Central memory CD4-positive, alpha-beta T cell (primary cell): ENCODE data around the gene CD300LF.

Source experiments
- DNase-seq: peaks from one replicate; pipeline ENCODE4 v3.0.0; 2022

Gene CD300LF

DNA sequence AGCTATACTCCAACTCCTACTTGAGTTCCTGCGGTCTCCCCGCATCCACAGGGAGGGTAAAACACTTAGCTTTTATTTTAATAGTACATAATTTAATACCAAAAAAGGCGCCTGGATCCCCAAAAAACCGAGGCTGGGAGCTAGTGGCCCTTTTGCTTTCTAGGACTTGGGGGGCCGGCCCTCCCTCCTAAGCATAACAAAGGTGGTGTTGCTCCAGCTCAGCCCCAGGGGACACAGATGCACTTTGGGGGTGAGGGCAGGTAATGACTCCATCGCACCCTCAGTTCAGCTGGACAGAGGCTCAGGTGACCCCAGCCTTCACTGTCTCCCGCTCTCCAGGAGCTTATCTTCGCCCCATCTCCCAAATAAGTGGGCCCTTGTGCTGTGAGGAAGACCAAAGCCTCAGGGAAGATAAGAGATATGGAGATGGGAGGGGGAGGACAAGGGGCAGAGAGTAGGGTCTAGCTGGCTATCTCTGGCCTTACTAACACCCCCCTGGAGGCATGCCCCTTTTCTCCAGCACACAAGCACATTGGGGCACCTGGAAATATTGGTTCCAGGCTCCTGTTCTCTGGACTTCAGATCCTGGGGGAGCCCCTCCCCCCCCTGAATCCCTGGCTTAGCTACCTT, 32.9 kb upstream of the CD300LF start:
- no peak for DNase-seq

DNA sequence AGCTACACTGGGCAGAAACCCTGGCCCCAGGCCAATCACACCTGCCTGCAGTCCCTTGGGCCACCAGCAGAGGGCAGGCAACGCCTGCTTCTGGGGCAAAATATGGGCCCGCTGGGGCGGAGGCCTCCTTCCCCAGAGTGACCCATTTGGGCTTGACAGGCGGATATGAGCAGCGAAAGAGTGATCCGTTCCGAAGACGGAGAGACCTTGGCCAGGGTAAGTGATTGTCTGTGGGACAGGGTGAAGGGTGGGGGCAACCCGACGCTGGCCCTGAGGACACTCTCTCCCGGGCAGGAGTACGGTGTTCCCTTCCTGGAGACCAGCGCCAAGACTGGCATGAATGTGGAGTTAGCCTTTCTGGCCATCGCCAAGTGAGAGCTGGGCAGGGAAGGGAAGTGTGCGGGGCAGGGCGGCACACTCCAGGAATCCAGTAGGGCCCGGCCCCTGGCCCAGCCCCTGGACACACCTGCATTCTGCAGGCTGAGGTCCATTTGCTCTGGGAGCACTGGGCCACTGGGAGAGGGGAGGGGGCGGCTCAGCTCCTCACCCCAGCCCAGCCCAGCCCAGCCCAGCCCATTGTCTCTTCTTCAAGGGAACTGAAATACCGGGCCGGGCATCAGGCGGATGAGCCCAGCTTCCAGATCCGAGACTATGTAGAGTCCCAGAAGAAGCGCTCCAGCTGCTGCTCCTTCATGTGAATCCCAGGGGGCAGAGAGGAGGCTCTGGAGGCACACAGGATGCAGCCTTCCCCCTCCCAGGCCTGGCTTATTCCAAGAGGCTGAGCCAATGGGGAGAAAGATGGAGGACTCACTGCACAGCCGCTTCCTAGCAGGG, 32.2 kb upstream of the CD300LF start:
- peak; percentile 78 for DNase-seq

DNA sequence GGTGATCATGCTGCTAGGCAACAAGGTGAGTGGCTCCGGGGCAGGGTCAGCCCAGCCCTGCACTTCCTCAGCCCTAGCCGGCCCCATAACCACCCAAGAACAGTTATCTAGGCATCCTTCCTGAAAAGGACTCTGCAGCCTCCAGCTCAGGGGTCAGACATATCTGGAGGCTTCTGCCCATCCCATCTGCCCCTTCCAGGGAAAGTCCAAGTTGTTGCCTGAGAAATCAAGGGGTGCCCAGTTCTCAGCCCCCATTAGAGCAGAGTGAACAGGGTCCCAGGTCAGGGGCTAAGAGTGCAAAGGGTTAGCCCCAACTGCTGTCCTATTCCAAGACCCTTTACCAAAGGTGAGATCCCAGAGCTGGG, 31.6 kb upstream of the CD300LF start:
- DNase-seq, result no peak

DNA sequence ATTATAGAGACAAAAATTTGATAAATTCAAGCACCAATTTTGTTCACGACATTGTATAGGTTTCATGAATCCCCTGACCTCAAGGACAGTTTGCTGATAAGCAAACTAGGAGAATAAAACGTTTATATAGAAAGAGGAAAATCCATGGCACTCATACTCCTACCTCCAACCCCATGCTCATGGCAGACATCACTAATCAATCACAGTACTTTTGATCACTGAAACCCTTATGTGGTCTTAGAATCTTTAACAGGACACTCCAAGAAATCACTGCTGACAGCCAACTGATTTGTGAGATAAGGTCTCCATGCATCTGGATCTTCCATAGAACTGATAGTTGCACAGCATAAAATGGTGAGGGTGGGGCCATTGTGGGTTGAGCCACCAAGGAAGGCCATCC, 31.0 kb upstream of the CD300LF start:
- DNase-seq, result no peak

DNA sequence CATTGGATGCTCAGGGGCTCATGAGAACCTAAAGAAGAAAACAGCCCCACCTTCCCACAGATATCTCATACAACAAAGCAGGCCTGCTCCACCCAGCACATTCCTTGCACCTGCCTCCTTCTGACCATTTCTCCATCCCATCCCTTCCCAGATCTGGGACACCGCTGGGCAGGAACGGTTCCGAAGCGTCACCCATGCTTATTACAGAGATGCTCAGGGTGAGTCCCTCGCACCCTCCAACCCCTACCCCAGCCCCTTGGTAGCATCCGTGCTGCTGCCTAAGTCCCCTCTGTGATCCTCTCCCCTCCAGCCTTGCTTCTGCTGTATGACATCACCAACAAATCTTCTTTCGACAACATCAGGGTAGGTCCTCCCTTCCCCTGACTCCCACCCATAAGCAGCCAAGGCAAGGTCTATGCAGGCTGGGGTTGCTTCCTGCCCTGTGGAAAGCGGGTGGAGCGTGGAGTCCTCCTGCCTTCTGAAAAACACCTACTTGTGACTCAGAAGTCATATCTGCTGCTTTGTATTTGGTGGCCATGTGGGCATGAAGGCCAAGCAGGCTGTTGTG, 30.3 kb upstream of the CD300LF start:
- no peak for DNase-seq

DNA sequence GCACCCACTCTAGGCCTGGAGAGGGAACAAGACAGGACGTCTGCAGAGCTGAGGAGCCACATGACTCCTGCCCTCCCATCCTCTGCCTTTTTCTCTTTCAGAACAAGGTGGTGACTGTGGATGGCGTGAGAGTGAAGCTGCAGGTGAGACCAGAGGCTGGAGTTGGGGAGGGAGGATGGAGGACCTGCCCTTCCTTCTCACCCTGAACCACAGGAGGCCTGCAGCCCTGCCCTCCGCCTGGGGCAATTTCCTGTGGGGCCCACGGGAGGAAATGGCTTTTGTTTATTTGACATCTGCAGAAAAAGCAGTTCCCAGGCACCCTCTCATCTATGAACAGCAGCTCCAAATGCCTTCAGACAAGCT, 29.4 kb upstream of the CD300LF start:
- peak; percentile 49 for DNase-seq

DNA sequence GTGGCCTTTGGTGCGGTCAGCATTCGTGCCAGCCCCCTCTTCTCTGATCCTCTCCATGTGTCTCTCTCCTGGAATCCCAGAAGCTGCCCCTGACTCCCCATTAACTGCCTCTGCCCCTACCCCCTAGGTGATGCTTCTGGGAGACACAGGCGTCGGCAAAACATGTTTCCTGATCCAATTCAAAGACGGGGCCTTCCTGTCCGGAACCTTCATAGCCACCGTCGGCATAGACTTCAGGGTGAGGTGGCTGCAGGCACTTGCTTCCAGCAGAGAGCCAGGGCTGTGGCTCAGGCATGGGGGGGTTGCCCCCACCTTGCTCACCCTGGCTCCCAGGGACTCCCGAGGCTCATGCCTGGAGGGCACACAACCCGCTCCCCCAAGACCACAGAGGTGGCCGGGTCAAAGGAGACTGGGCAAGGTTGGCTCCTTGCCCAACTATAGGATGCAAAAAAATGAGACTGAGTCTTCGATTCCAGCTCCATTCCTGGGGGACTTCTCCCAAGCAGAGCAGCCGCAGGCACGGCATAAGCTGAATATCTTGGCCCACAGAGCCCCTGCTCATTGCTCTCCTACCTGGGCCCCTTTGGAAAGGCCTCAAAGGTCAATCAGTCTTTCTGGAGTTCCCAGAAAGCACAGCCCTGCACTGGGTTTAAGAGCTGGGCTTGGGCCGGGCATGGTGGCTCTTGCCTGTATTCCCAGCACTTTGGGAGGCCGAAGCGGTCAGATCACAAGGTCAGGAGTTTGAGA, 28.1 kb upstream of the CD300LF start:
- no peak for DNase-seq

DNA sequence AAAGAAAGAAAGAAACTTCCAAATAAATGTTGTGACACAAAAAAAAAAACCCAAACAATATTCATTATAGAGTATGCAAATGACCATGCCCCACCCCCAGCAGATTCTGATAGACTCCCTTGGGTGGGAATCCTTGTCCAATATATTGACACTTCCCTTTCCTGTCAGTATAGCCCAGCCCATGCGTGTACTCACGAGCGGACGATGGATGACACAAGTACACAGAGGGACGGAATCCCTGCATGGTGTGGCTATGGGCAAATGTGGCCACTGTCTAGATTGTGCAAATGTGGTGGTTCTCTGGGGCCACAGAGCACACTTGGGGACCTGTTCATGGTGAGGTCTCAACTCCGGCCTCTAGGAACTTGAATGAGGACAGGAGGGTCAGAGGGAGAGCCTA, 27.4 kb upstream of the CD300LF start:
- DNase-seq, result no peak

DNA sequence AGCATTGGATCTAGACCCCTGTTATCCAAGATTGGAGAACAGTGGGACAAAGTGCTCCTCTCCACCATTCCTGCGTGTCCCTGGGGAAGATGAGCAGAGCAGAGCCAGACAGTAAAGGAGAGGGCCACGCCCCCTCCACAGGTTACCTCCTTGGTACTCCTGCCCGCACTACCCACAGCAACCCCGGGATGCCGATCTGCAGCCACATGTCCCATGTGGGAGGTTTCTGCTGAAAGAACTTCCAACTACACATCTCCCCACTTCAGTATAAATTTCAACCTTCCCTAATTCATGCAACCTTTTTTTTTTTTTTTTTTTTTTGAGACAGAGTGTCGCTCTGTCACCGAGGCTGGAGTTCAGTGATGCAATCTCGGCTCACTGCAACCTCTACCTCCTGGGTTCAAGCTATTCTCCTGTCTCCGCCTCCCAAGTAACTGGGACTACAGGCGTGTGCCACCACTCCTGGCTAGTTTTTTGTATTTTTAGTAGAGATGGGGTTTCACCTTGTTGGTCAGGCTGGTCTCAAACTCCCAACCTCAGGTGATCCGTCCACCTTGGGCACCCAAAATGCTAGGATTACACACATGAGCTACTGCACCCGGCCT, 26.6 kb upstream of the CD300LF start:
- no peak for DNase-seq

DNA sequence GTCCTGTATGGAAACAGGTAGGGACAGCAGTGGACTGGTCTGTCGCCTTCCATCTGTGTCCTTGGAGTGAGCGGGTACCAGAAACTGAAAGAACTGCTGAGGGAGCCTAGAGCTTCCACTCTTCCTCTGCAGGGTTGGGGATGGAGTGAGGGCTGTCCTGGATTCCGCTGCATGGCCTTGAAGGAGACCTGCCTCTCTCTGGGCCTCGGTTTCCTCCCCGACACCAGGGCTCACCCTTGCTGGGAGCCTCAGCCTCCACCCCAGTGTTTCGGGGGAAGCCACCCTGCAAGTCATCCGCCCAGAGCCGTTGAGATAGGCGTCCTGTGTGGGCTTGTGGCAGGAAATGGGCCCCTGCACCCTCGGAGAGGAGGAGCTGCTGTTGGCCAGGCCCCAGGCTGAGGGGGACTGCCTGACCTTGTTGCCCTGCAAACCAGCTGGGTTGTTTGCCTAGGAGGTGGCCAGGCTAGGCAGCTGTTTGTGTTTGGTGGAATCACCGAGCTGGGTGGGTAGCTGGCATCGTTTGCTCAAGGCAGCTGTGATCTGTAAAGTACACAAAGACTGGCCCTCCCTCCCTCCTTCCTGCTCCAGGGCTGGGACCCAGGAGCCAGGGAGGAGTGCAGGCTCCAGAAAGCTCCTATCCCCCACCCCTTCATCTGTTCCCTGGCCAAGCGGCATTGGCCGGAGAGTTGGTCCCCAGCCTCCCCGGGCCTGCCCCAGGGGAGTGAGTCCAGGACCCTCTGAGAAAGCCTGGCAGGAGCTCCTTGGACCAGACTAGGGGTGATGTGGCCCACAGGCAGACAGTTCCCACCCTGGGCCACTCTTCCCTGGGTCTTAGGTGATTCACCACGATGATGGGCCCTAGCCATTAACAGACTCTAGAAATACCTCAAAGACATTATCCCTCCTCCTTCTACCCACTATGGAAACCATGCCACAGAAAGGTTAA, 25.6 kb upstream of the CD300LF start:
- DNase-seq, result peak; percentile 79

DNA sequence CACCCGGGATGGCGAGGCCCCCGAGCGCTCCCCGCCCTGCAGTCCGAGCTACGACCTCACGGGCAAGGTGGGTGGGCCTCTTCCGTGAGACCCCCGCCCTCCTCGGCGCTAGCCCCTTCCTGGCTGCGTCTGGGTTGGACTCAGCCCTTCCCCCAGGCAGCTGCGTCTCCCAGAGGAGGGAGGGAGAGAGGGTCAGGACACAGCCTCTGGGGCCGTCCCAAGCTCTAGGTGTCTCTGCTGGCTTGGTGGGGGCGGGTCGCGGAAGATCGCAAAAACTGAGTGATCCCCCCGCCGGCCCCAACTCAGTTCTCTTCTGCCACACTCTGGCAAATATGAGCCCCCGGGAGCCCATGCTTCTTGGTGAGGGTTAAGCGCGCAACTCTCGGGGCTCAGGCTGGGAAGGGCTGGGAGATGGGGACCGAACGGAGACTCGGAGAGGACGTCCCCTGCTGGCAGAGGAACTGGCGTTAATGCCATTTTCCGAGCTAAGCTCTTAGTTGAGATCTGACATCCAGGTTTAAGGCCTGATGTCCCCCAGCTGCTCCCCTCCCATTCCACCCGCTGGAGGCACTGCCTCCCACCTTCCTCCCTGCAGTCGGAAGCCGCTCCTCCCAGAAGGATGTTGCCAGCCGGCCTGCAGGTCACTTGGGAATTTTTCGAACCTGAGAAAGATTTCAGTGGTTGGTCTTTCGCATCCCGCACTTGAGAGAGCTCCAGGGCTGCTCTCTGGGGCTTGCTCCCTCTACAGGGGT, 24.8 kb upstream of the CD300LF start:
- peak; percentile 33 for DNase-seq

DNA sequence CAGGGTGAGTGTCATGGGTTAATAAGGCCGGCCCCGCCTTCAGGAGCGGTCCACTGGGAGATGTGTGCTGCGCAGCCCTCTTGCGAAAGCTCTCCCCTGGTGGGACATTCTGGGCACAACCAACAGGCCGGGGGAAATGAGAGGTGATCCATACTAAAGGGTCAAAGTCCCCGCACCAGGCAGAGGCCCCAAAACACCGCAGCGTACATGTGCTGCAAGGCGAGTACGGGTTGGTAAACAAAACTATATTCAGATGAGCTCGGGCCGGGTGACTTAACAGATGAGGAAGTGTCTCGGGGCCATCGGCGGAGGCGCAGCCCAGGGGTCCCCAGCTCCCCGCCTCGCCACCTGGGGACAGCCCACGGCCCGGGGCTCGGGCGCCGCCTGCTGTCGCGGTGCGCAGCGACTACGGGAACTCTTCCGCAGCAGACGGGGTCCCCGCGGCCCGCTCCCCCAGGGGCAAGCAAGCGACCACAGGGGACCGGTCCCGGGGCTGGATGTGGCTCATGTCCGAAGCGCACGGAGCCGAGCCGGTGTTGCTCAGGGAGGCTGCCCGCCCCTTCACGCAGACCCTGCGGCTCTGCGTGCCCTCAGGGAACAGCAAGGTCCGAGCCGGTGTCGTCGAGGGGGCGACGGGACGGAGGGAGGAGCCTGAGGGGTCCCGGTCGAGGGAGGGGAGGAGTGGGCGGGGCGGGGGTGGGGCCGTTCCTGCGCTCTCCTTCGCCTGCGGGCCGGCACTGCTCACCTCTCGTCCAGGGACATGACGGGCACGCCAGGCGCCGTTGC, 24.0 kb upstream of the CD300LF start, which contains the start of gene RAB37:
TSS of gene RAB37 (plus strand) at position 744 of the 786 bp plus-strand sequence. CDS start at position 761, 17 bp downstream.
- peak; percentile 32 for DNase-seq

DNA sequence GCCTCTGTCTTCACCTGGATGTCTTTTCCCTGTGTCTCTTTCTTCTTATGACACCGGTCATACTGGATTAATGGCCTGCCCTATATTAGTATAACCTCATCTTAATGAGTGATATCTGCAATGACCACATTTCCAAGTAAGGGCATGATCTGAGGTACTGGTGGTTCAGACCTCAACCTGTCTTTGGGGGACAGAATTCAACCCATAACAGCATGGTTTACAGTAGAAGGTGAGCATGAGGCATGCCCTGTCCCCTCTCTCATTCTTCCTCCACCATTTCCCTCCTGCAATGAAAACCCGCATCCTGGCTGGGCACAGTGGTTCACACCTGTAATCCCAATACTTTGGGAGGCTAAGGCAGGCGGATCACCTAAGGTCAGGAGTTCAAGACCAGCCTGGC, 21.5 kb upstream of the CD300LF start:
- no peak for DNase-seq

DNA sequence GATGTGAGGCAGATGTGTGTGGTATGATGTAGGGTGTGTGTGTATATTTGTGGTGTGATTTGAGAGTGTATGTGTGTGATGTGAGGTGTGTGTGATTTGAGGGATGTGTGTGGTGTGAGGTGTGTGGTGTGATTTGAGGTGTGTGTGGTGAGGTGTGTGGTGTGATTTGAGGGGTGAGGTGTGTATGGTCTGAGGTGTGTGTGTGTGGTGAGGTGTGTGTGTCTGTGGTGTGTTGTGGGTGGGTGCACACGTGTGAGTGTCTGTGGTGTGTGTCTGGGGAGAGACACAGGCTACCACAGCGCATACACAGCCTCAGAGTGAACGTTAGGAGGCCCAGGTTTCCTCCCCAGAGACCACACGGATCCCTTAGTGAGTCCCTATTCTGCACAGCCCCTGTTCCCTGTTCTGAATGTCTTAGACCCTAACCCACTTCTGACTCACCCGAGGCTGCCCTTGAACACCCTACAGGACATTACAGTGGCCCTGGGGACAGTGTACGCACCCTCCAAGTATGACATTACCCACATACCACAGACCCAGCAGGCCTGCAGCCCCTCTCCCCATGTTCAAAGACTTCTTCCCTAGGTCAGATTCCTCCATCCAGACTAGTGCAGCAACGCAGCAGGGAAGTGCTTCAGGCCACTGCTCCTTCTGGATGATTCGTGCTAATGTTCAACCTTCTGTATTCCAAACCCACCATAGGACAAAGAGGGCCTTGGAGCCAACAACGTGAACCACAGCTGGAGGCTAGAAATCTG, 20.8 kb upstream of the CD300LF start:
- DNase-seq, result no peak

DNA sequence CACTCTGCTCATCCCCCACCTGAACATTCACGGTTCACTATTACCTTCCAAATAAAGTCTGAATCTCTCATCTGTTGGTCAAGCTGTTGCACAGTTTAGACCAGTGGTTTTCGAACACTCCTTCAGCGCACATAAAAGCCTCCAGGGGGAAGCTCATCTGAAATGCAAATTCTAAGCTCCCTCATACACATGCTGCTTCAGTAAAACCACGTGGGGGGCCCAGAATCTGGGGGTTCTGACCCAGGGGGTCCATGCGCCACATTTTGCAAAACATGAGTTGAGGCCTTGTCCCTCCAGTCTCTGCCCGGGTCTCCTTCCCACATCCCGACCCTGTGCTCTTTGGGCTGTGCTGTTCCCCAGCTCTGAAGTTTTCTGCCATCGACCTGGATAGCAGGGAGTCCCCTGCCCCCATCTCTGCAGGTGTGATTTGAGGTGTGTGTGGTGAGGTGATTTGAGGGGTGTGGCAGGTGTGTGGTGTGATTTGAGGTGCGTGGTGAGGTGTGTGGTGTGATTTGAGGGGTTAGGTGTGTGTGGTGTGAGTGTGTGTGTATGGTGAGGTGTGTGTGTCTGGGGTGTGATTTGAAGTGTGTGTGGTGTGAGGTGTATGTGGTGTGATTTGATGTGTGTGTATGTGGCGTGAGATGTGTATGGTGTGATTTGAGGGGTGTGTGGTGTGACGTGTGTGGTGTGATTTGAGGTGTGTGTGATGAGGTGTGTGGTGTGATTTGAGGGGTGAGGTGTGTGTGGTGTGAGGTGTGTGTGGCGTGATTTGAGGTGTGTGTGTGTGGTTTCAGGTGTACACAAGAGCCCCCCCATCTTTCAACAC, 19.5 kb upstream of the CD300LF start:
- no peak for DNase-seq

DNA sequence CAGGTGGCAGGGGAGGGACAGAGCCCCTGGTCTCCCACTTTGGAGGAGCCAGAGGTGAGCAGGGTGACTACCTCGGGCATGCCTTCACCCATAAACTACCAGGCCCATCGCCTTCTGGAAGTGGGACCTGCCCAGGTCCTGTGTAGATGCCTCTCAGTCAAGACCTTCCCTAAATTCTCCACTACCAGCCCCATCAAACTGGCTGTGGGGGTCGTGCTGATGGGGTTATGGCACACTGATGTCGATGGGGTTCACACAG, 18.6 kb upstream of the CD300LF start:
- no peak for DNase-seq

DNA sequence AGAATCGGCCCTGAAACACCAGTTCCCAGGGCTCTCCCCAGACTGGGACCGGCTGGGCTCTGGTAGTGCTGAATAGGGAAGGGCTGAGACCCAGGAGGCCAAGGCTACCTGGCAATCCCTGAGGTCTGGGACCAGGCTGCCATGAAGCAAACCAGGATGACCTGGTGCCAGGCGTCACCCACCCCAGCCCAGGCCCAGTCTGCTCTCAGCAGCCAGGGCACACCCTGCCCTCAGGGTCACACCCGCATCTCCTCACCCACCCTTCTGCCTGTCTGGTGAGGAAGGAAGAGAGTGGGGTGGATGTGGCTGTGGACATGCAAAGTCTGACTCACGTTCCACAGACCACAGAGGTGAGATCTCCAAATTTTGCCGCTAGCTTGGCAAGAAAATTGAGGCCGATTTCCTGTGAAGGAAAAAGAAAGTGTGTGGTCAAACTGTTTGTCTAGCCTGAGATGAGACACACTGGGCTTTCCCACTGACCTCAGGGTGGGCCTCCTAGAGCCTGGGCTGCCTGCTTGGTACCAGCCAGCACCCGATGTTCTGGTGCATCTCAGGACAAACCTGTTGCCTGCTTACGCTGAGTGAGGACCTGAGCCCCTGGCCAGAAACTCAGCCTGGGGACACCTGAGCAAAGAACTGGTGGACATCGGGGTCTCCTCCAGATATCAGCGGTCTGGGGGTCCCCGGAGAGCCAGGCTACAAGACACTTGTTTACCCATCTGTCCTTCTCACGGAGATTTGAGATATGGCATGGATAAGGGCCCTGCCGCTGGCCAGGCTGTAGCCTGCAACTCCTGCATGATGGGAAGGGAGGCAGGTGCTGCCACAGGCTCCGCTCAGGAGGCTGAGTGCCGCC, 18.0 kb upstream of the CD300LF start:
- DNase-seq, result peak; percentile 66

DNA sequence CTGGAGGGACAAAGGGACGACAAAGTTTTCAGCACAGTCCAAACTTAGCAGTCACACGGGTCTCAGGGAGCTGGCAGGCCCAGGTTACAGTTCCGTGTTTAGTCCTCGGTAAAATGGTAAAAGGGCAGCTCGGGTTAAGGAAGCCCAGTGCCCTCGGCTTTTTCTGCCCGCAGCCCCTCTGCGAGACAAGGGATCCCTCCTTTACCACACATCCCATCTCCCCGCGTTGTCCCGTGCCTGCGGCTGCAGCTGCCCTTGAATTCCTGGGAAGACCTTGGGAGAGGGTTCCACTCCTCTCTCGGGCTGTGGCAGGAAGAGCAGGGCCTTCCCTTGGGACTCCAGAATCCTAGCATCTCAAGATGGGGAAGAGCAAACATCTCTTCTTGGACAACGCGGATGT, 17.1 kb upstream of the CD300LF start:
- DNase-seq, result no peak
